Upper lobe of left lung (tissue), 6 donors: ENCODE measurements around the gene CAPZB. TPM values are rescaled to one million over a fixed set of nuclear protein-coding genes. Genes with fewer than 3 reads are reported as not detected.
A peak's percentile ranks its signal among the peaks of the same experiment; 100 is the strongest.

Experiments
- ATAC-seq, 2 donors: fragments of 200-7000 bp; cut with Tn5 transposase; one replicate each; pipeline ENCODE4 v1.9.1; 2022; ENCODE audit warnings: mild to moderate bottlenecking in 2 of 2, moderate library complexity in 2 of 2; ENCODE audit not compliant: low FRiP score in 2 of 2
- DNase-seq, 2 donors: peaks; one replicate each; pipeline ENCODE4 v3.0.0-alpha.2; 2019 to 2020
- H3K27ac ChIP-seq, 4 donors: fragments of 200-600 bp; sonication (generic); one replicate each; pipeline ENCODE4 v1.5.1; 2016 to 2019
- H3K27me3 ChIP-seq, 4 donors: fragments of 200-600 bp; sonication (generic); one replicate each; pipeline ENCODE4 v1.5.1; 2017 to 2019
- H3K36me3 ChIP-seq, 4 donors: fragments of 200-600 bp; sonication (generic); one replicate each; pipeline ENCODE4 v1.5.1; 2016 to 2019
- H3K4me1 ChIP-seq, 4 donors: fragments of 200-600 bp; sonication (generic); one replicate each; pipeline ENCODE4 v1.5.1; 2018 to 2019
- H3K4me3 ChIP-seq, 4 donors: fragments of 200-600 bp; sonication (generic); one replicate each; pipeline ENCODE4 v1.5.1; 2017 to 2019; ENCODE audit warnings: mild to moderate bottlenecking in 2 of 4, moderate library complexity in 1 of 4
- H3K9me3 ChIP-seq, 4 donors: fragments of 200-600 bp; sonication (generic); one replicate each; pipeline ENCODE4 v1.5.1; 2018 to 2019
- CTCF ChIP-seq, 6 experiments: fragments of 450-650 bp in 4 of 6; fragments of 200-600 bp in 2 of 6; sonication (generic) in 2 of 6; IDR thresholded peaks; one replicate each; pipeline ENCODE4 v1.5.1; 2016 to 2019; ENCODE audit warnings: antibody characterized with exemption in 6 of 6
- EP300 ChIP-seq, 4 donors: sonication (generic); formaldehyde crosslinking; IDR thresholded peaks; one replicate each; pipeline ENCODE4 v1.5.1; 2017; ENCODE audit warnings: antibody characterized with exemption in 4 of 4, control low read depth in 2 of 4
- POLR2A ChIP-seq, 4 donors: fragments of 450-650 bp; IDR thresholded peaks; one replicate each; pipeline ENCODE4 v1.5.1; 2016 to 2017; ENCODE audit warnings: antibody characterized with exemption in 4 of 4, mild to moderate bottlenecking in 2 of 4
- POLR2AphosphoS5 ChIP-seq, 2 donors: sonication (generic); formaldehyde crosslinking; IDR thresholded peaks; one replicate each; pipeline ENCODE4 v1.5.1; 2017; ENCODE audit warnings: antibody characterized with exemption in 2 of 2
- WGBS, 2 donors: methylation state at CpG; one replicate each; pipeline ENCODE4 v1.1.5; 2017 to 2018; 5-methylcytosine and 5-hydroxymethylcytosine counted together
- total RNA-seq, 6 donors: library from RNA; depleted of rRNA in 4 of 6; stranded (reverse); fragments of >200 nt in 4 of 6; gene quantifications; one replicate each; pipeline versions ENCODE4 v1.1.0 to v1.2.1, GENCODE V29; 2016 to 2021
- donor health status: DM: no; HTN: no; CAD: no; lungs with moderate emphysema.
- donor health status: DM: no; HTN: yes; CAD: no; lungs with severe emphysema.

CAPZB gene
- total RNA-seq, 6 donors from 2014 or later, result 96.4 to 303 (median 144) TPM

DNA sequence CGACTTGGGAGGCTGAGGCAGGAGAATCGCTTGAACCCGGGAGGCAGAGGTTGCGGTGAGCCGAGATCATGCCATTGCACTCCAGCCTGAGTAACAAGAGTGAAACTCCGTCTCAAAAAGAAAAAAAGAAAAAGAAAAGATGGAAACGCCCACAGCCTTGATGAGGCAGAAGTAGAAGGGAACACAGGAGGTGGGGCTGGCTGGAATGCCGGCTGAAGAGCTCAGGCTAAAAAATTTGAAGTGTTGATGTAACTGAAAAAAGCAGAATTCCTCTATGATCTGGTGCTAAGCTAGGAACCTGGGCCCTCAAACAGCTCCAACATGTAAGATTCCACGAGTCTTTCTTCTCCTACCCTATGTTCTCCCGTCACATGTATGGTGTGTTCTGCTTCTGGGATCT lies 119.6 kb downstream of the CAPZB start:
- H3K9me3 ChIP-seq, result no peaks in the 10 kb centered on the region
- DNase-seq, result peak in 1 of 2 donors; percentile 48
- WGBS, 2 donors, result 65 to 82% methylated on average over 10 of the region's 10 CpGs
- ATAC-seq, result peak in 1 of 2 donors; percentile 43
- no peaks in the 10 kb centered on the region for H3K27me3 ChIP-seq
- TF ChIP-seq EP300 (IDR thresholded peaks at IDR 0.05), result no peak
- TF ChIP-seq POLR2AphosphoS5 (IDR thresholded peaks at IDR 0.05), result no peak
- TF ChIP-seq CTCF (IDR thresholded peaks at IDR 0.05), result no peak
- no peak for TF ChIP-seq POLR2A (IDR thresholded peaks at IDR 0.05)
- H3K4me1 ChIP-seq, result peaks cover 32 to 61% (median 50%) of the 10 kb centered on the region in 4 donors
- peak overlapping the region in 3 of 4 donors; percentile 40 to 45 (median 44) for H3K27ac ChIP-seq
- H3K36me3 ChIP-seq, result peaks cover 0 to 3% (median 0%) of the 10 kb centered on the region in 4 donors
- no peak overlapping the region for H3K4me3 ChIP-seq

DNA sequence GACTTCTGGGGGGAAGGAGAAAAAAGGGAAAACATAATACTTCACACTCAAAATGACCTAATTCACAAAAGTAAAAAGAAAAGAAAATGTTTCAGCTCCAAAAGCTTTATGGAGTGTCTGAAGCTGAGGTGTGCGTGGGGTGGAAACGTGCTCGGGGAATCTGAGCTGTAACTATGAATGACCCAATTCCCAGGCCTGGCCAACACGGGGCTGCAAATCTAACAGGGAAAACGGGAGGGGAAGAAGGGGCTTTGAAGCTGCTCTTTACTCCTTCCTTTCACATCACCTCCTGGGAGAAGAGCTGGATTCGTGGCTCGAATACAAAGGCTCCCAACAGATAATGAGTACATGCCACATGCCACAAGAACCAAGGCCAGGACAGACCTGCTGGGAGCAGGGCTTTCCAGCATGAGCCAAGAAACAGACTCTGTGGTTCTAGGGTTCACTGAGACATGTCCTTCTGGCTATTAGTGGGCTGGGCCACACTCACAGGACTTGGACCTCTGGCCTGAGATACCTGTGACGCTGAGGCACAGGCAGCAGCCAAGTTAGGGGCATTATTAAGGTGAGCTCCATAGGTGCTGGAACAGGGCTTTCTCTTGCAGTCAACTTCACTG lies 121.7 kb downstream of the CAPZB start:
- no peak for DNase-seq
- H3K4me1 ChIP-seq, result peaks cover 36 to 53% (median 45%) of the 10 kb centered on the region in 4 donors
- no peak for ATAC-seq
- H3K36me3 ChIP-seq, result peaks cover 0 to 3% (median 0%) of the 10 kb centered on the region in 4 donors
- no peak overlapping the region for H3K4me3 ChIP-seq
- no peaks in the 10 kb centered on the region for H3K9me3 ChIP-seq
- TF ChIP-seq POLR2AphosphoS5 (IDR thresholded peaks at IDR 0.05) (no peak), CTCF (IDR thresholded peaks at IDR 0.05) (no peak), EP300 (IDR thresholded peaks at IDR 0.05) (no peak), POLR2A (IDR thresholded peaks at IDR 0.05) (no peak)
- H3K27ac ChIP-seq, result peak overlapping the region in 1 of 4 donors; percentile 43
- H3K27me3 ChIP-seq, result no peaks in the 10 kb centered on the region
- WGBS, 2 donors, result 81 to 90% methylated on average over 8 of the region's 8 CpGs

DNA sequence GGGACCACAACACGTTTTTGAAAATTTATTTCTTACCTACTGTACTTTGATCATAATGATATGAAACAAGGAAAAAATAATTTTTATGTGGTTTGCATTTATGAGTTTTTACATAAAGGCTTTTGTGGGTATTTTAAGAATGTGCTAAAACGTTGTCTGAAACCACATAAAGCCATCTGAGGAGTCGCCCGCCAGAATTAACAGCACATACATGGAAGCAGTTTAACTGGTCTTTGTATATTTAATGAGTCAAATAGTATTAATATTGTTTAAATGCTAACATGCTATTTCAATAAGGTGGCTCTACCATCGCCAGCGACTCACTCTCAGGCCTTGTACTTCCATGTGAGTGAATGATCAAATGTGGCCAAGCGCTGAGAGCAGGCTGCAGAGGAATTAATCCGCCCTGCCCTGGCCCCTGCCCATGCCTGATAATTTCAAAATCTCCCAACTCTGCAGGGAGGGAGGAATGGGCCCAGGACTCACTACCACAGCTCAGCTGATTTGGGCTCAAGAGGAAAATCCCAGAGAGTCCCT lies 123.7 kb downstream of the CAPZB start:
- DNase-seq, result no peak
- no peak for TF ChIP-seq CTCF (IDR thresholded peaks at IDR 0.05)
- WGBS, 2 donors, result 62 to 63% methylated on average over 8 of the region's 8 CpGs
- Histone ChIP-seq H3K27me3 (no peaks in the 10 kb centered on the region), H3K4me1 (peaks cover 27 to 38% (median 32%) of the 10 kb centered on the region in 4 donors), H3K4me3 (no peak overlapping the region), H3K27ac (peak overlapping the region in 3 of 4 donors; percentile 13 to 37 (median 14)), H3K9me3 (no peaks in the 10 kb centered on the region), H3K36me3 (peaks cover 0 to 13% (median 7%) of the 10 kb centered on the region in 4 donors)
- ATAC-seq, result peak; percentile 6 to 47

GRCh38 chr1:19360843-19361610 lies 124.3 kb downstream of the CAPZB start:
- ATAC-seq (peak; percentile 10 to 83), DNase-seq (peak in 1 of 2 donors; percentile 51)
- no peaks in the 10 kb centered on the region for H3K27me3 ChIP-seq
- no peaks in the 10 kb centered on the region for H3K9me3 ChIP-seq
- TF ChIP-seq POLR2A (IDR thresholded peaks at IDR 0.05), result no peak
- no peak for TF ChIP-seq POLR2AphosphoS5 (IDR thresholded peaks at IDR 0.05)
- no peak for TF ChIP-seq EP300 (IDR thresholded peaks at IDR 0.05)
- no peak overlapping the region for H3K4me3 ChIP-seq
- WGBS, 2 donors, result 71 to 81% methylated on average over 17 to 18 of the region's 18 CpGs
- H3K27ac ChIP-seq, result peak overlapping the region in 3 of 4 donors; percentile 13 to 37 (median 14)
- peaks cover 0 to 19% (median 12%) of the 10 kb centered on the region in 4 donors for H3K36me3 ChIP-seq
- peaks cover 25 to 37% (median 30%) of the 10 kb centered on the region in 4 donors for H3K4me1 ChIP-seq

DNA sequence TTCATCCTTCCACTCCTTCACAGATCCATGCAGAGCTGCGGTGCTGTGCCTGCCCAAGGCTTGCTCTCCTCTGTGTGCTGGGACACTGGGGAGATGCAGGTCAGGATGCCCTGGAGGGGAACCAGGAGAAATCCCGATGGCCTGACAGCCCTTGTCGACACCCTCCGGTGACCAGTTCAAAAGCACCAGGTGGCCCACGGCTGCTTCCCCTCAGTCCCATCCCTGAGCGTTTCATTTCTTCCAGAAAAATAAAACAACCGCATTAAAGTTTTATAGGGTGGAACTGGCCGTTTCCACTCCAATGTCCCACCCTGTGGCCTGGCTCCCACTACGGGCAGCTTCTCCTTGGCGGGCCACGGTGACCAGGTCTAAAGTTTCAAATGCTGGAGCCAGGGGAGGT lies 124.9 kb downstream of the CAPZB start:
- Histone ChIP-seq H3K27me3 (no peaks in the 10 kb centered on the region), H3K9me3 (no peaks in the 10 kb centered on the region), H3K4me3 (no peak overlapping the region), H3K27ac (peak overlapping the region in 1 of 4 donors; percentile 24), H3K36me3 (peaks cover 6 to 25% (median 18%) of the 10 kb centered on the region in 4 donors), H3K4me1 (peaks cover 25 to 31% (median 30%) of the 10 kb centered on the region in 4 donors)
- no peak for ATAC-seq
- no peak for DNase-seq
- TF ChIP-seq POLR2A (IDR thresholded peaks at IDR 0.05), result no peak
- no peak for TF ChIP-seq POLR2AphosphoS5 (IDR thresholded peaks at IDR 0.05)
- TF ChIP-seq EP300 (IDR thresholded peaks at IDR 0.05), result no peak
- TF ChIP-seq CTCF (IDR thresholded peaks at IDR 0.05), result no peak
- 69 to 72% methylated on average over 11 of the region's 11 CpGs for WGBS, 2 donors
